ENCODE data around the gene GAL3ST1. TPM values are rescaled to one million over a fixed set of nuclear protein-coding genes. Genes with fewer than 3 reads are reported as not detected.
"Not testable (repeated sequence)": the region's sequence is repeated elsewhere in the genome, so short reads cannot be mapped to it uniquely, and the experiment has no call there.

Gene GAL3ST1
- polyA plus RNA-seq, 2 donors: 0.14 to 0.15 TPM

- Histone ChIP-seq H3K27ac (ENCODE audit: low read depth in 2 of 2, low read length in 1 of 2) (no peak overlapping the region), H3K4me1 (ENCODE audit: control insufficient read depth in 2 of 2, insufficient read depth in 2 of 2, low read length in 1 of 2) (peaks cover 0 to 4% of the 10 kb centered on the region in 2 donors), H3K9me3 (ENCODE audit: control insufficient read depth in 2 of 2, insufficient read depth in 1 of 2, low read depth in 1 of 2, low read length in 1 of 2) (no peaks in the 10 kb centered on the region), H3K27me3 (ENCODE audit: control insufficient read depth in 1 of 2, insufficient read depth in 2 of 2, low read length in 2 of 2) (no peaks in the 10 kb centered on the region), H3K4me3 (ENCODE audit: low read depth in 1 of 2, low read length in 2 of 2) (no peak overlapping the region), H3K36me3 (ENCODE audit: control insufficient read depth in 2 of 2, insufficient read depth in 2 of 2, low read length in 1 of 2) (no peaks in the 10 kb centered on the region)
- 90 to 92% methylated on average over 10 of the region's 10 CpGs for WGBS, 2 donors
These were observed 4.7 kb downstream of the GAL3ST1 start for GRCh38 chr22:30569674-30570202.

- H3K4me1 ChIP-seq (ENCODE audit: control insufficient read depth in 2 of 2, insufficient read depth in 2 of 2, low read length in 1 of 2): no peaks in the 10 kb centered on the region
- H3K27ac ChIP-seq (ENCODE audit: low read depth in 2 of 2, low read length in 1 of 2): no peak overlapping the region
- H3K27me3 ChIP-seq (ENCODE audit: control insufficient read depth in 1 of 2, insufficient read depth in 2 of 2, low read length in 2 of 2): no peaks in the 10 kb centered on the region
- no peaks in the 10 kb centered on the region for H3K36me3 ChIP-seq (ENCODE audit: control insufficient read depth in 2 of 2, insufficient read depth in 2 of 2, low read length in 1 of 2)
- H3K4me3 ChIP-seq (ENCODE audit: low read depth in 1 of 2, low read length in 2 of 2): no peak overlapping the region
- WGBS, 2 donors: 70 to 72% methylated on average over 10 of the region's 10 CpGs
- no peaks in the 10 kb centered on the region for H3K9me3 ChIP-seq (ENCODE audit: control insufficient read depth in 2 of 2, insufficient read depth in 1 of 2, low read depth in 1 of 2, low read length in 1 of 2)
These were observed 6.2 kb downstream of the GAL3ST1 start for GRCh38 chr22:30568137-30568805.

- not testable (repeated sequence) for H3K4me1 ChIP-seq (ENCODE audit: control insufficient read depth in 2 of 2, insufficient read depth in 2 of 2, low read length in 1 of 2); H3K27ac ChIP-seq (ENCODE audit: low read depth in 2 of 2, low read length in 1 of 2); H3K9me3 ChIP-seq (ENCODE audit: control insufficient read depth in 2 of 2, insufficient read depth in 1 of 2, low read depth in 1 of 2, low read length in 1 of 2); H3K27me3 ChIP-seq (ENCODE audit: control insufficient read depth in 1 of 2, insufficient read depth in 2 of 2, low read length in 2 of 2); H3K4me3 ChIP-seq (ENCODE audit: low read depth in 1 of 2, low read length in 2 of 2); H3K36me3 ChIP-seq (ENCODE audit: control insufficient read depth in 2 of 2, insufficient read depth in 2 of 2, low read length in 1 of 2)
- WGBS, 2 donors: 87 to 93% methylated on average over 6 of the region's 6 CpGs
These were observed 7.2 kb downstream of the GAL3ST1 start for GRCh38 chr22:30567277-30567676.

GRCh38 chr22:30566125-30566524, 8.3 kb downstream of the GAL3ST1 start:
- Histone ChIP-seq H3K36me3 (ENCODE audit: control insufficient read depth in 2 of 2, insufficient read depth in 2 of 2, low read length in 1 of 2) (no peaks in the 10 kb centered on the region), H3K27me3 (ENCODE audit: control insufficient read depth in 1 of 2, insufficient read depth in 2 of 2, low read length in 2 of 2) (no peaks in the 10 kb centered on the region), H3K27ac (ENCODE audit: low read depth in 2 of 2, low read length in 1 of 2) (no peak overlapping the region), H3K4me3 (ENCODE audit: low read depth in 1 of 2, low read length in 2 of 2) (no peak overlapping the region), H3K9me3 (ENCODE audit: control insufficient read depth in 2 of 2, insufficient read depth in 1 of 2, low read depth in 1 of 2, low read length in 1 of 2) (no peaks in the 10 kb centered on the region), H3K4me1 (ENCODE audit: control insufficient read depth in 2 of 2, insufficient read depth in 2 of 2, low read length in 1 of 2) (no peaks in the 10 kb centered on the region)
- 70% methylated on average over 7 of the region's 7 CpGs for WGBS, 2 donors

- no peak overlapping the region for H3K4me3 ChIP-seq (ENCODE audit: low read depth in 1 of 2, low read length in 2 of 2)
- H3K9me3 ChIP-seq (ENCODE audit: control insufficient read depth in 2 of 2, insufficient read depth in 1 of 2, low read depth in 1 of 2, low read length in 1 of 2): no peaks in the 10 kb centered on the region
- no peak overlapping the region for H3K27ac ChIP-seq (ENCODE audit: low read depth in 2 of 2, low read length in 1 of 2)
- no peaks in the 10 kb centered on the region for H3K4me1 ChIP-seq (ENCODE audit: control insufficient read depth in 2 of 2, insufficient read depth in 2 of 2, low read length in 1 of 2)
- 74 to 76% methylated on average over 4 of the region's 4 CpGs for WGBS, 2 donors
- no peaks in the 10 kb centered on the region for H3K27me3 ChIP-seq (ENCODE audit: control insufficient read depth in 1 of 2, insufficient read depth in 2 of 2, low read length in 2 of 2)
- no peaks in the 10 kb centered on the region for H3K36me3 ChIP-seq (ENCODE audit: control insufficient read depth in 2 of 2, insufficient read depth in 2 of 2, low read length in 1 of 2)
These were observed 9.1 kb downstream of the GAL3ST1 start for GRCh38 chr22:30565341-30565740.

- Histone ChIP-seq H3K27me3 (ENCODE audit: control insufficient read depth in 1 of 2, insufficient read depth in 2 of 2, low read length in 2 of 2) (no peaks in the 10 kb centered on the region), H3K4me1 (ENCODE audit: control insufficient read depth in 2 of 2, insufficient read depth in 2 of 2, low read length in 1 of 2) (no peaks in the 10 kb centered on the region), H3K9me3 (ENCODE audit: control insufficient read depth in 2 of 2, insufficient read depth in 1 of 2, low read depth in 1 of 2, low read length in 1 of 2) (no peaks in the 10 kb centered on the region), H3K4me3 (ENCODE audit: low read depth in 1 of 2, low read length in 2 of 2) (no peak overlapping the region), H3K36me3 (ENCODE audit: control insufficient read depth in 2 of 2, insufficient read depth in 2 of 2, low read length in 1 of 2) (no peaks in the 10 kb centered on the region), H3K27ac (ENCODE audit: low read depth in 2 of 2, low read length in 1 of 2) (no peak overlapping the region)
- WGBS, 2 donors: 28 to 60% methylated on average over 3 of the region's 3 CpGs
These were observed 9.7 kb downstream of the GAL3ST1 start for GRCh38 chr22:30564761-30565119.

- Histone ChIP-seq H3K36me3 (ENCODE audit: control insufficient read depth in 2 of 2, insufficient read depth in 2 of 2, low read length in 1 of 2) (no peaks in the 10 kb centered on the region), H3K4me1 (ENCODE audit: control insufficient read depth in 2 of 2, insufficient read depth in 2 of 2, low read length in 1 of 2) (no peaks in the 10 kb centered on the region), H3K9me3 (ENCODE audit: control insufficient read depth in 2 of 2, insufficient read depth in 1 of 2, low read depth in 1 of 2, low read length in 1 of 2) (no peaks in the 10 kb centered on the region), H3K4me3 (ENCODE audit: low read depth in 1 of 2, low read length in 2 of 2) (no peak overlapping the region), H3K27me3 (ENCODE audit: control insufficient read depth in 1 of 2, insufficient read depth in 2 of 2, low read length in 2 of 2) (no peaks in the 10 kb centered on the region), H3K27ac (ENCODE audit: low read depth in 2 of 2, low read length in 1 of 2) (no peak overlapping the region)
- 71 to 82% methylated on average over 8 of the region's 8 CpGs for WGBS, 2 donors
These were observed 10.3 kb downstream of the GAL3ST1 start for GRCh38 chr22:30564045-30564760.

GRCh38 chr22:30562366-30562765, 12.1 kb downstream of the GAL3ST1 start:
- Histone ChIP-seq H3K4me1 (ENCODE audit: control insufficient read depth in 2 of 2, insufficient read depth in 2 of 2, low read length in 1 of 2) (no peaks in the 10 kb centered on the region), H3K9me3 (ENCODE audit: control insufficient read depth in 2 of 2, insufficient read depth in 1 of 2, low read depth in 1 of 2, low read length in 1 of 2) (no peaks in the 10 kb centered on the region), H3K36me3 (ENCODE audit: control insufficient read depth in 2 of 2, insufficient read depth in 2 of 2, low read length in 1 of 2) (no peaks in the 10 kb centered on the region), H3K27ac (ENCODE audit: low read depth in 2 of 2, low read length in 1 of 2) (no peak overlapping the region), H3K4me3 (ENCODE audit: low read depth in 1 of 2, low read length in 2 of 2) (no peak overlapping the region), H3K27me3 (ENCODE audit: control insufficient read depth in 1 of 2, insufficient read depth in 2 of 2, low read length in 2 of 2) (no peaks in the 10 kb centered on the region)
- 42 to 45% methylated on average over 6 of the region's 6 CpGs for WGBS, 2 donors

- Histone ChIP-seq H3K27ac (ENCODE audit: low read depth in 2 of 2, low read length in 1 of 2) (no peak overlapping the region), H3K9me3 (ENCODE audit: control insufficient read depth in 2 of 2, insufficient read depth in 1 of 2, low read depth in 1 of 2, low read length in 1 of 2) (no peaks in the 10 kb centered on the region), H3K4me3 (ENCODE audit: low read depth in 1 of 2, low read length in 2 of 2) (no peak overlapping the region), H3K4me1 (ENCODE audit: control insufficient read depth in 2 of 2, insufficient read depth in 2 of 2, low read length in 1 of 2) (no peaks in the 10 kb centered on the region), H3K36me3 (ENCODE audit: control insufficient read depth in 2 of 2, insufficient read depth in 2 of 2, low read length in 1 of 2) (no peaks in the 10 kb centered on the region), H3K27me3 (ENCODE audit: control insufficient read depth in 1 of 2, insufficient read depth in 2 of 2, low read length in 2 of 2) (no peaks in the 10 kb centered on the region)
- 67 to 68% methylated on average over 10 of the region's 10 CpGs for WGBS, 2 donors
These were observed 12.9 kb downstream of the GAL3ST1 start for GRCh38 chr22:30561402-30562189.
